ENCODE results near the gene PSME4.
A peak's percentile ranks its signal among the peaks of the same experiment; 100 is the strongest.

PSME4 gene

GRCh38 chr2:53820711-53821110 lies 150.1 kb downstream of the PSME4 start:
- DNase-seq (ENCODE audit: low read depth in 1 of 2, low spot score in 1 of 2), result no peak
- Histone ChIP-seq H3K4me3 (replicated peaks; ENCODE audit: insufficient read depth, low read length) (no peak overlapping the region), H3K27ac (replicated peaks) (no peak overlapping the region), H3K27me3 (ENCODE audit: insufficient read depth, poor library complexity, severe bottlenecking) (no peaks in the 10 kb centered on the region)
- TF ChIP-seq, protein P1, sequence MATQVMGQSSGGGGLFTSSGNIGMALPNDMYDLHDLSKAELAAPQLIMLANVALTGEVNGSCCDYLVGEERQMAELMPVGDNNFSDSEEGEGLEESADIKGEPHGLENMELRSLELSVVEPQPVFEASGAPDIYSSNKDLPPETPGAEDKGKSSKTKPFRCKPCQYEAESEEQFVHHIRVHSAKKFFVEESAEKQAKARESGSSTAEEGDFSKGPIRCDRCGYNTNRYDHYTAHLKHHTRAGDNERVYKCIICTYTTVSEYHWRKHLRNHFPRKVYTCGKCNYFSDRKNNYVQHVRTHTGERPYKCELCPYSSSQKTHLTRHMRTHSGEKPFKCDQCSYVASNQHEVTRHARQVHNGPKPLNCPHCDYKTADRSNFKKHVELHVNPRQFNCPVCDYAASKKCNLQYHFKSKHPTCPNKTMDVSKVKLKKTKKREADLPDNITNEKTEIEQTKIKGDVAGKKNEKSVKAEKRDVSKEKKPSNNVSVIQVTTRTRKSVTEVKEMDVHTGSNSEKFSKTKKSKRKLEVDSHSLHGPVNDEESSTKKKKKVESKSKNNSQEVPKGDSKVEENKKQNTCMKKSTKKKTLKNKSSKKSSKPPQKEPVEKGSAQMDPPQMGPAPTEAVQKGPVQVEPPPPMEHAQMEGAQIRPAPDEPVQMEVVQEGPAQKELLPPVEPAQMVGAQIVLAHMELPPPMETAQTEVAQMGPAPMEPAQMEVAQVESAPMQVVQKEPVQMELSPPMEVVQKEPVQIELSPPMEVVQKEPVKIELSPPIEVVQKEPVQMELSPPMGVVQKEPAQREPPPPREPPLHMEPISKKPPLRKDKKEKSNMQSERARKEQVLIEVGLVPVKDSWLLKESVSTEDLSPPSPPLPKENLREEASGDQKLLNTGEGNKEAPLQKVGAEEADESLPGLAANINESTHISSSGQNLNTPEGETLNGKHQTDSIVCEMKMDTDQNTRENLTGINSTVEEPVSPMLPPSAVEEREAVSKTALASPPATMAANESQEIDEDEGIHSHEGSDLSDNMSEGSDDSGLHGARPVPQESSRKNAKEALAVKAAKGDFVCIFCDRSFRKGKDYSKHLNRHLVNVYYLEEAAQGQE (IDR thresholded peaks at IDR 0.05; ENCODE audit: insufficient replicate concordance, low read depth), result no peak

GRCh38 chr2:53820048-53820447 lies 150.7 kb downstream of the PSME4 start:
- Histone ChIP-seq H3K27me3 (ENCODE audit: insufficient read depth, poor library complexity, severe bottlenecking) (no peaks in the 10 kb centered on the region), H3K27ac (replicated peaks) (no peak overlapping the region), H3K4me3 (replicated peaks; ENCODE audit: insufficient read depth, low read length) (no peak overlapping the region)
- TF ChIP-seq POLR2AphosphoS5 (IDR thresholded peaks at IDR 0.05; ENCODE audit: low read depth), result no peak
- peak; percentile 48; the same call in 1 of the 2 replicates for TF ChIP-seq SPI1 (IDR thresholded peaks at IDR 0.05; ENCODE audit: borderline replicate concordance, low read depth)
- DNase-seq (ENCODE audit: low read depth in 1 of 2, low spot score in 1 of 2), result no peak

DNA sequence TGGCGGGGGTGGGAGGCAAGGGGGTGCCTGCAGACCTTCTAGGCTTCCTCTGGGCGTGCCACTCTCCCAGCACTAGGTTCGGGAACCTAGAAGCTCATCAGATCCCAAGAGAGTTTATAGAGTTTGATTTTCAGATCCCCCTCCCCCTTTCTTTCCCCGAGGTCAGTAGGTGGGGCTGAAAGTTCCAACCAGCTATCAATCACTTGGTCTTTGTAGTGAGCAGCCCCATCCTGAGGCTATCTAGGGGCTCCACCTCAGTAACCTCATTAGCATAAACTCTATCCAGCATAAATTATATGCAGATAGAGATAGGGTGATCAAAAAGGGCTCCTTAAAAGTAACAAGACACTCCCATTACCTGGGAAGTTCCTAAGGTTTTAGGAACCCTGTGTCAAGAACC lies 151.2 kb downstream of the PSME4 start:
- Histone ChIP-seq H3K27ac (replicated peaks) (no peak overlapping the region), H3K4me3 (replicated peaks; ENCODE audit: insufficient read depth, low read length) (no peak overlapping the region), H3K27me3 (ENCODE audit: insufficient read depth, poor library complexity, severe bottlenecking) (no peaks in the 10 kb centered on the region)
- TF ChIP-seq SPI1 (IDR thresholded peaks at IDR 0.05; ENCODE audit: borderline replicate concordance, low read depth) (no peak), POLR2AphosphoS5 (IDR thresholded peaks at IDR 0.05; ENCODE audit: low read depth) (no peak), GABPA (IDR thresholded peaks at IDR 0.05; ENCODE audit: low read depth) (no peak), CTCF (IDR thresholded peaks at IDR 0.05; ENCODE audit: insufficient read depth, low read length) (no peak)
- TF ChIP-seq, protein P1 (IDR thresholded peaks at IDR 0.05; ENCODE audit: insufficient replicate concordance, low read depth), result no peak
- no peak for DNase-seq (ENCODE audit: low read depth in 1 of 2, low spot score in 1 of 2)

GRCh38 chr2:53818854-53819435 lies 151.8 kb downstream of the PSME4 start:
- TF ChIP-seq GABPA (IDR thresholded peaks at IDR 0.05; ENCODE audit: low read depth) (no peak), SPI1 (IDR thresholded peaks at IDR 0.05; ENCODE audit: borderline replicate concordance, low read depth) (no peak), POLR2AphosphoS5 (IDR thresholded peaks at IDR 0.05; ENCODE audit: low read depth) (no peak), CTCF (IDR thresholded peaks at IDR 0.05; ENCODE audit: insufficient read depth, low read length) (no peak)
- TF ChIP-seq, protein P1 (IDR thresholded peaks at IDR 0.05; ENCODE audit: insufficient replicate concordance, low read depth), result no peak
- DNase-seq (ENCODE audit: low read depth in 1 of 2, low spot score in 1 of 2), result no peak
- Histone ChIP-seq H3K4me3 (replicated peaks; ENCODE audit: insufficient read depth, low read length) (no peak overlapping the region), H3K27ac (replicated peaks) (no peak overlapping the region), H3K27me3 (ENCODE audit: insufficient read depth, poor library complexity, severe bottlenecking) (no peaks in the 10 kb centered on the region)
